Left ventricle myocardium inferior (tissue), 1 donor: Measurements from ENCODE around the gene FAM240A. TPM values are rescaled to one million over a fixed set of nuclear protein-coding genes. Genes with fewer than 3 reads are reported as not detected.

Experiments used
- DNase-seq: peaks from one replicate; pipeline ENCODE4 v3.0.0-alpha.2; 2020
- H3K27ac ChIP-seq: fragments of 200-600 bp; replicated peaks from 2 replicates; pipeline ENCODE4 v1.8.0; 2021
- H3K27me3 ChIP-seq: fragments of 200-600 bp; 2 replicates; pipeline ENCODE4 v1.8.0; 2021; ENCODE audit warnings: low read depth
- H3K36me3 ChIP-seq: fragments of 200-600 bp; 2 replicates; pipeline ENCODE4 v1.8.0; 2021
- H3K4me1 ChIP-seq: fragments of 200-600 bp; 2 replicates; pipeline ENCODE4 v1.8.0; 2021
- H3K4me3 ChIP-seq: fragments of 200-600 bp; 2 replicates; pipeline ENCODE4 v1.8.0; 2021; ENCODE audit warnings: mild to moderate bottlenecking, moderate library complexity
- H3K9me3 ChIP-seq: fragments of 200-600 bp; replicated peaks from 2 replicates; pipeline ENCODE4 v1.8.0; 2021
- intact Hi-C: fragments of 100-400 bp; cut with micrococcal nuclease; formaldehyde crosslinking; loops from one replicate; pipeline ENCODE4 v1.11.0; 2022
- total RNA-seq: library from RNA; stranded (reverse); fragmentation: NEBNext Ultra II Directional; extraction: Animal tissue kit (Norgen Biotek cat#: 25700); gene quantifications from one replicate; pipeline ENCODE4 v1.2.1, GENCODE V29; 2021
- TF ChIP-seq, protein P1 (sequence below): fragments of 200-600 bp; IDR thresholded peaks from 2 replicates; pipeline ENCODE4 v1.8.0; 2021; ENCODE audit warnings: antibody characterized with exemption, mild to moderate bottlenecking, borderline replicate concordance
- donor health status: DM: no; HTN: yes; CAD: no; lungs with severe emphysema.

Gene FAM240A
- total RNA-seq, 1 donor from 2014 or later = not detected

DNA sequence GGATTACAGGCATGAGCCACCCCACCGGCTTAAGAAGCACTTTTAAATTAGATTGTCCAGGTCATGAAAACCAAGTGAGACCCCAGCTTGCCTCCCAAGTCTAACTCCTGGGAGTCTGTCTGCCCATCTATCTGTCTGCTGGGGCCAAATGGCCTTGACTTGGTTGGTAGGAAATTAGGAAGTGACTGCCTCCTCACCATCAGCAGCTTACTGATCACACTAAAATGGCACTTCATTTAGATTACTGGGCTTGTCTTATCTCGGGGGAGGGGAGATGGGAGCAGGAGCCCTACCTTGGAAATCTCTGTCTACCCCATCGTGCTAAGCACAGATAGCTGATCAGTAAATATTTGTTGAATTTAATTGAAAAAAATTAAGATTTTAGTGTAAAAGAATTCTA is 40.6 kb upstream of the FAM240A start:
- Histone ChIP-seq H3K27ac (no peak overlapping the region), H3K36me3 (no peaks in the 10 kb centered on the region), H3K9me3 (peaks cover 11% of the 10 kb centered on the region), H3K4me1 (peaks cover 18% of the 10 kb centered on the region), H3K4me3 (no peak overlapping the region), H3K27me3 (peaks cover 14% of the 10 kb centered on the region)
- no peak for DNase-seq
- TF ChIP-seq, protein P1, sequence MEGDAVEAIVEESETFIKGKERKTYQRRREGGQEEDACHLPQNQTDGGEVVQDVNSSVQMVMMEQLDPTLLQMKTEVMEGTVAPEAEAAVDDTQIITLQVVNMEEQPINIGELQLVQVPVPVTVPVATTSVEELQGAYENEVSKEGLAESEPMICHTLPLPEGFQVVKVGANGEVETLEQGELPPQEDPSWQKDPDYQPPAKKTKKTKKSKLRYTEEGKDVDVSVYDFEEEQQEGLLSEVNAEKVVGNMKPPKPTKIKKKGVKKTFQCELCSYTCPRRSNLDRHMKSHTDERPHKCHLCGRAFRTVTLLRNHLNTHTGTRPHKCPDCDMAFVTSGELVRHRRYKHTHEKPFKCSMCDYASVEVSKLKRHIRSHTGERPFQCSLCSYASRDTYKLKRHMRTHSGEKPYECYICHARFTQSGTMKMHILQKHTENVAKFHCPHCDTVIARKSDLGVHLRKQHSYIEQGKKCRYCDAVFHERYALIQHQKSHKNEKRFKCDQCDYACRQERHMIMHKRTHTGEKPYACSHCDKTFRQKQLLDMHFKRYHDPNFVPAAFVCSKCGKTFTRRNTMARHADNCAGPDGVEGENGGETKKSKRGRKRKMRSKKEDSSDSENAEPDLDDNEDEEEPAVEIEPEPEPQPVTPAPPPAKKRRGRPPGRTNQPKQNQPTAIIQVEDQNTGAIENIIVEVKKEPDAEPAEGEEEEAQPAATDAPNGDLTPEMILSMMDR = no peak
- intact Hi-C loops = no loop called here

DNA sequence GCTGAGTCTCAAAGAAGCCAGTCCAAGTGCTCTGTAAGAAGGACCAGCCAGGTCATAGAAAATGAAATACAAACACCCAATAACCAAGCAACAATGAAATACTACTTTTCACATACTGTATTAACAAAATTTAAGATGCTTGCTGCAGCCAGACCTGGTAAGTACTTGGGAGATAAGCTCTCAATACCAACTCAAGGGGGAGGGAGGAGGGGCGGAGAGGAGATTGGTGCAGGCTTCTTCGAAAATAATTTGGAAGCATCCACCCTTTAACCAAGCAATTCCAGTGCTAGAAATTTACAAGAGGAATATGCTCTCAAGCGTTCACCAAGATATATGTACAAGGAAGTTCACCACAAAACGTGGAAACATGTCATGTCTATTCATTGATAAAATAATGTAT is 38.6 kb upstream of the FAM240A start:
- Histone ChIP-seq H3K9me3 (peaks cover 11% of the 10 kb centered on the region), H3K4me1 (peaks cover 26% of the 10 kb centered on the region), H3K36me3 (no peaks in the 10 kb centered on the region), H3K27me3 (peaks cover 18% of the 10 kb centered on the region), H3K4me3 (no peak overlapping the region), H3K27ac (no peak overlapping the region)
- DNase-seq = no peak
- TF ChIP-seq, protein P1 = no peak
- intact Hi-C loops = no loop called here

DNA sequence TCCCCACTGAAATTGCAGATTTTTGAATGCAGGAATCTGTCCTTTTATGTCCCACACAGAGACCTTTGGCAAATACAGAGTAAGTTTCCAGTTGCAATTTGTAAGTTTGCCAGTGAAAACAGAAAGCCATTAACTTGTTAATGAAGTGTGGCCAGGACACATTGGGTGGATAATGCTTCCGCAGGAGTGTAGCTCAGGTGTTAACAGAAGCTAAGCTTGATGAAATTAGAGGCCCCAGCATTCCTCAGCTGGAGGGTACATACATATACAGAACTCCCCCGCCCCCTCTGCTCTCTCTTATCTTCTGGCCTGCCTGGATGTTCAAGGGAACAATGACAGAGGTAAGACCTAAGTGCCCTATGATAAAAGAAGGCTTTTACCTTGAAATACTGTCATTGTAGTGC is 38.1 kb upstream of the FAM240A start:
- H3K4me1 ChIP-seq = peaks cover 27% of the 10 kb centered on the region
- H3K9me3 ChIP-seq = peaks cover 9% of the 10 kb centered on the region
- intact Hi-C loops = no loop called here
- no peaks in the 10 kb centered on the region for H3K36me3 ChIP-seq
- no peak overlapping the region for H3K27ac ChIP-seq
- no peak overlapping the region for H3K4me3 ChIP-seq
- no peak for DNase-seq
- TF ChIP-seq, protein P1 = no peak
- H3K27me3 ChIP-seq = peaks cover 18% of the 10 kb centered on the region

DNA sequence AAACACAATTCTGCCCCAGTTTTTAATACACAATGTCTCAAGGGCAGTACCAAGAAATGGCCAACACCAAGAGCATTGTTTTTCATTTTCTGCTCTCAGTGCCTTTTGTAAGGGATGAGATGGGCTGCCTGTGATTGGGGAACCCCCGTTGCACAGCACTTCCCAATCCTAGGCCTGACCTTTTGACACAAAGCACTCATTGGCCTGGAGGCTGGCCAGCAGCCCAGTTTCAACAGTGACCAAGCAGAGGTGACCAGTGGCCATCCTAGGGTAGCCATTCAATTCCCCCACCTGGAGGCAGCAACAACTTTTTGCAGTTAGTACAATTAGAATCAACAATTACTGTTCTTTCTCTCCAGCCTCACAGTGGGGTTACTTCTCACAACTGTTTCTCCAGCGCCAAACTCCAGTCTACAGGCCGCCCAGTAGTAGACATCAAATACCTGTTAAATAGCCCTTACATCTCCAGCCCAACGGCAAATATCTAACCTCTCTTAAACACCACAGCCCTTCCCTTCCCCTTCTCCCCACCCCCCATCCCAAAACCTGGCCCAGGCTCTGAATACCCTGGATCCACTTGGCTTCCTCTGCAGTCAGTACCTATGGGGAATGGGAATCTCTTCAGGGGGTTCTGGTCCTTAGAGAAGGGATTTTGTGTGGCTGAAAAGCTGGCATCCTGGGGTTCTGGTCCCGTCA is 37.3 kb upstream of the FAM240A start:
- Histone ChIP-seq H3K27ac (no peak overlapping the region), H3K4me3 (no peak overlapping the region), H3K4me1 (peaks cover 30% of the 10 kb centered on the region), H3K27me3 (peaks cover 18% of the 10 kb centered on the region), H3K9me3 (peaks cover 1% of the 10 kb centered on the region), H3K36me3 (no peaks in the 10 kb centered on the region)
- TF ChIP-seq, protein P1 = no peak
- no peak for DNase-seq
- intact Hi-C loops = no loop called here

DNA sequence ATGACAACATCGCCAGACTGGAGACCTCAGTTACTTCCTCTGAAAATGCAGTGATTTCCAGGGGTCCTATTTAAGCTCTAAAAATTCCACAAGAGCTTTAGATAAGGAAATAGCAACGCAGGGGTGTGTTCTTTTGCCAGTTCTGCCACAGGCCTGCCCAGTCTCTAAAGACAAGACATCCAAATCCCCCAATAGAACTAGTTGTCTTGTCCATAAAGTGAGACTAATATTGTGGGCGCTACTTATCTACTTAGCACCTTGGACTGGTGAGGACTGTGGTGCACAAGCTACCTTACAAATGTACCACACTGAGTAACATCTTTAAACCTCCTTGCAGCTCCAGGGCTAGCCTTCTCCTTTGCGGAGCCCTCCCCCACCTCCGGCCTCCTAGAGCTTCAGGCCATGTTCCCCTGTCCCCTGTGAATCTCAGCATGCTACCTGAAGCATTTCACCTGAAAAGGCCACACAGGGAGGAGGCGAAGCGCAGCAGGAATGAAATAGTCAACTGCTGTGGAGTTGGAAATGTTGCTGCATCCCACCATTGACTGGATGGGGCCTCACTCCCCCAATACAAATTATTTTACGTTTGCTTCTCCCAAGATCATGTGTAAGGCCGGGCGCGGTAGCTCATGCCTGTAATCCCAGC is 36.6 kb upstream of the FAM240A start:
- intact Hi-C loops = no loop called here

More for the DNA sequence above, 36.6 kb upstream of the FAM240A start:
- H3K36me3 ChIP-seq = no peaks in the 10 kb centered on the region
- H3K9me3 ChIP-seq = no peaks in the 10 kb centered on the region
- H3K4me3 ChIP-seq = no peak overlapping the region
- peaks cover 30% of the 10 kb centered on the region for H3K4me1 ChIP-seq
- DNase-seq = no peak
- TF ChIP-seq, protein P1 = no peak
- peaks cover 18% of the 10 kb centered on the region for H3K27me3 ChIP-seq
- H3K27ac ChIP-seq = no peak overlapping the region
